T-helper 2 cell treated with Interferon-gamma antibody and Interleukin-4, amounts not matched to agents 5 μg/mL and 100 μg/mL, for 36 hours (primary cell): ENCODE results near the gene ZNF22.

Experiments
- DNase-seq: peaks from one replicate; pipeline ENCODE4 v3.0.0; 2021; ENCODE audit warnings: low spot score
- H3K27ac Mint-ChIP-seq: one replicate; pipeline ENCODE4 v1.8.0; 2021; ENCODE audit warnings: mild to moderate bottlenecking, mixed read lengths
- H3K27me3 Mint-ChIP-seq: one replicate; pipeline ENCODE4 v1.8.0; 2021; ENCODE audit warnings: low read depth, mixed read lengths
- H3K36me3 Mint-ChIP-seq: one replicate; pipeline ENCODE4 v1.8.0; 2021; ENCODE audit warnings: low read depth, mixed read lengths
- H3K4me1 Mint-ChIP-seq: one replicate; pipeline ENCODE4 v1.8.0; 2021; ENCODE audit warnings: low read depth, mixed read lengths
- H3K4me3 Mint-ChIP-seq: one replicate; pipeline ENCODE4 v1.8.0; 2022; ENCODE audit warnings: mild to moderate bottlenecking, moderate library complexity, mixed read lengths
- H3K9me3 Mint-ChIP-seq: one replicate; pipeline ENCODE4 v1.8.0; 2021; ENCODE audit warnings: mixed read lengths

Gene ZNF22

GRCh38 chr10:45023426-45023825 is 22.7 kb downstream of the ZNF22 start:
- no peak for DNase-seq
- Mint-ChIP-seq H3K4me1 (no peaks in the 10 kb centered on the region), H3K9me3 (no peaks in the 10 kb centered on the region), H3K4me3 (no peak overlapping the region), H3K27me3 (no peaks in the 10 kb centered on the region), H3K27ac (no peak overlapping the region), H3K36me3 (no peaks in the 10 kb centered on the region)

- peaks cover 11% of the 10 kb centered on the region for H3K27me3 Mint-ChIP-seq
- H3K4me3 Mint-ChIP-seq: no peak overlapping the region
- H3K4me1 Mint-ChIP-seq: no peaks in the 10 kb centered on the region
- H3K27ac Mint-ChIP-seq: no peak overlapping the region
- no peaks in the 10 kb centered on the region for H3K36me3 Mint-ChIP-seq
- H3K9me3 Mint-ChIP-seq: peaks cover 19% of the 10 kb centered on the region
- DNase-seq: no peak
These were observed 33.6 kb downstream of the ZNF22 start for GRCh38 chr10:45034301-45034700.

GRCh38 chr10:45035673-45036072 is 35.0 kb downstream of the ZNF22 start:
- no peak overlapping the region for H3K27ac Mint-ChIP-seq
- H3K36me3 Mint-ChIP-seq: no peaks in the 10 kb centered on the region
- no peak for DNase-seq
- no peaks in the 10 kb centered on the region for H3K4me1 Mint-ChIP-seq
- peaks cover 9% of the 10 kb centered on the region for H3K9me3 Mint-ChIP-seq
- peaks cover 19% of the 10 kb centered on the region for H3K27me3 Mint-ChIP-seq
- H3K4me3 Mint-ChIP-seq: no peak overlapping the region

GRCh38 chr10:45040921-45041542 is 40.3 kb downstream of the ZNF22 start:
- peaks cover 17% of the 10 kb centered on the region for H3K27me3 Mint-ChIP-seq
- no peaks in the 10 kb centered on the region for H3K4me1 Mint-ChIP-seq

GRCh38 chr10:45044290-45044689 is 43.6 kb downstream of the ZNF22 start:
- no peak overlapping the region for H3K27ac Mint-ChIP-seq
- H3K4me1 Mint-ChIP-seq: no peaks in the 10 kb centered on the region
- no peaks in the 10 kb centered on the region for H3K36me3 Mint-ChIP-seq
- peaks cover 11% of the 10 kb centered on the region for H3K27me3 Mint-ChIP-seq
- peaks cover 10% of the 10 kb centered on the region for H3K9me3 Mint-ChIP-seq
- DNase-seq: no peak
- no peak overlapping the region for H3K4me3 Mint-ChIP-seq

More at GRCh38 chr10:45040921-45041542, 40.3 kb downstream of the ZNF22 start:
- Mint-ChIP-seq H3K27ac (no peak overlapping the region), H3K9me3 (no peaks in the 10 kb centered on the region), H3K36me3 (no peaks in the 10 kb centered on the region), H3K4me3 (no peak overlapping the region)
- no peak for DNase-seq

- Mint-ChIP-seq H3K27me3 (peaks cover 6% of the 10 kb centered on the region), H3K4me3 (no peak overlapping the region), H3K4me1 (no peaks in the 10 kb centered on the region)
These were observed 50.0 kb downstream of the ZNF22 start for GRCh38 chr10:45050551-45051235.

GRCh38 chr10:45052700-45053099 is 52.0 kb downstream of the ZNF22 start:
- H3K4me3 Mint-ChIP-seq: no peak overlapping the region
- peaks cover 3% of the 10 kb centered on the region for H3K27me3 Mint-ChIP-seq
- no peak for DNase-seq
- peaks cover 10% of the 10 kb centered on the region for H3K9me3 Mint-ChIP-seq
- peaks cover 1% of the 10 kb centered on the region for H3K4me1 Mint-ChIP-seq
- no peak overlapping the region for H3K27ac Mint-ChIP-seq
- no peaks in the 10 kb centered on the region for H3K36me3 Mint-ChIP-seq

More at GRCh38 chr10:45050551-45051235, 50.0 kb downstream of the ZNF22 start:
- H3K27ac Mint-ChIP-seq: no peak overlapping the region
- DNase-seq: no peak
- H3K36me3 Mint-ChIP-seq: no peaks in the 10 kb centered on the region
- H3K9me3 Mint-ChIP-seq: peaks cover 10% of the 10 kb centered on the region

- DNase-seq: no peak
- H3K27me3 Mint-ChIP-seq: peaks cover 3% of the 10 kb centered on the region
- peaks cover 1% of the 10 kb centered on the region for H3K4me1 Mint-ChIP-seq
- H3K4me3 Mint-ChIP-seq: no peak overlapping the region
- H3K36me3 Mint-ChIP-seq: no peaks in the 10 kb centered on the region
- no peak overlapping the region for H3K27ac Mint-ChIP-seq
- peaks cover 6% of the 10 kb centered on the region for H3K9me3 Mint-ChIP-seq
These were observed 52.9 kb downstream of the ZNF22 start for GRCh38 chr10:45053569-45054100.
